SU-DHL-6 (cell line): ENCODE data around the gene CHTOP.

Experiments
- H2AFZ ChIP-seq: fragments of 200-600 bp; sonication (generic); 2 replicates; pipeline ENCODE4 v1.6.1; 2014; ENCODE audit warnings: low read depth, mild to moderate bottlenecking, moderate library complexity, mixed read lengths, antibody characterized with exemption, low read length; ENCODE audit not compliant: severe bottlenecking
- H3F3A ChIP-seq: fragments of 200-600 bp; shearing (Covaris generic); 2 replicates; pipeline ENCODE4 v1.6.0; 2016; ENCODE audit warnings: antibody characterized with exemption, mild to moderate bottlenecking; ENCODE audit not compliant: insufficient read depth
- H3K27ac ChIP-seq: fragments of 200-600 bp; sonication (generic); 2 replicates; pipeline ENCODE4 v1.5.1; 2016; ENCODE audit warnings: low read depth, mild to moderate bottlenecking, low read length, moderate library complexity, mixed read lengths
- H3K27me3 ChIP-seq: fragments of 200-600 bp; sonication (generic), shearing (Covaris generic); 2 replicates; pipeline ENCODE4 v1.6.0; 2014; ENCODE audit warnings: mild to moderate bottlenecking, low read length
- H3K36me3 ChIP-seq: fragments of 200-600 bp; sonication (generic); 2 replicates; pipeline ENCODE4 v1.6.1; 2014; ENCODE audit warnings: mild to moderate bottlenecking, low read length, mixed read lengths
- H3K4me2 ChIP-seq: fragments of 300-600, 200-600 bp; shearing (Covaris generic), sonication (generic); 2 replicates; pipeline ENCODE4 v1.6.0; 2014; ENCODE audit warnings: low read length, low read depth, mild to moderate bottlenecking; ENCODE audit not compliant: poor library complexity, severe bottlenecking
- H3K4me3 ChIP-seq: fragments of 200-600 bp; sonication (generic); 2 replicates; pipeline ENCODE4 v1.5.1; 2014; ENCODE audit warnings: antibody characterized with exemption, low read length, mild to moderate bottlenecking, mixed read lengths; ENCODE audit not compliant: insufficient read depth, poor library complexity, severe bottlenecking
- H3K79me2 ChIP-seq: fragments of 200-600 bp; sonication (generic); 2 replicates; pipeline ENCODE4 v1.6.1; 2014; ENCODE audit warnings: mild to moderate bottlenecking, low read length, moderate library complexity; ENCODE audit not compliant: insufficient read depth
- H3K9ac ChIP-seq: fragments of 200-600 bp; sonication (generic); 2 replicates; pipeline ENCODE4 v1.7.0; 2014; ENCODE audit warnings: mild to moderate bottlenecking, low read length
- H3K9me2 ChIP-seq: fragments of 200-600 bp; sonication (generic); replicated peaks from 2 replicates; pipeline ENCODE4 v1.6.1; 2014; ENCODE audit warnings: low read length; ENCODE audit not compliant: insufficient read depth
- H3K9me3 ChIP-seq: fragments of 200-600 bp; sonication (generic); 2 replicates; pipeline ENCODE4 v1.6.1; 2014; ENCODE audit warnings: low read length, mixed read lengths; ENCODE audit not compliant: insufficient read depth
- H4K20me1 ChIP-seq: fragments of 200-600 bp; sonication (generic); 2 replicates; pipeline ENCODE4 v1.6.1; 2014; ENCODE audit warnings: low read depth, mild to moderate bottlenecking, antibody characterized with exemption, low read length, moderate library complexity, mixed read lengths
- CTCF ChIP-seq: fragments of 200-600 bp; sonication (generic); IDR thresholded peaks from one replicate; pipeline ENCODE4 v1.5.1; 2017; ENCODE audit warnings: antibody characterized with exemption, mild to moderate bottlenecking, low read length, moderate library complexity; ENCODE audit not compliant: insufficient read depth, poor library complexity, severe bottlenecking
- EZH2phosphoT487 ChIP-seq: fragments of 200-600 bp; sonication (generic), shearing (Covaris generic); conservative IDR thresholded peaks from 2 replicates; pipeline ENCODE4 v1.6.1; 2018; ENCODE audit warnings: mild to moderate bottlenecking, antibody characterized with exemption, low read length, moderate library complexity, mixed read lengths

Gene CHTOP

GRCh38 chr1:153679337-153680119, 45.7 kb downstream of the CHTOP start:
- no peak overlapping the region for H2AFZ ChIP-seq
- H3K4me3 ChIP-seq: no peak overlapping the region
- no peaks in the 10 kb centered on the region for H3K27me3 ChIP-seq
- H3K9me3 ChIP-seq: no peaks in the 10 kb centered on the region
- H3K36me3 ChIP-seq: no peaks in the 10 kb centered on the region
- H3K9ac ChIP-seq: no peak overlapping the region
- H3K9me2 ChIP-seq: no peaks in the 10 kb centered on the region
- no peak overlapping the region for H3K27ac ChIP-seq
- TF ChIP-seq CTCF: no peak
- no peak for TF ChIP-seq EZH2phosphoT487
- peak overlapping the region; percentile 15 for H3K4me2 ChIP-seq
- no peaks in the 10 kb centered on the region for H3F3A ChIP-seq
- no peaks in the 10 kb centered on the region for H4K20me1 ChIP-seq
- H3K79me2 ChIP-seq: no peaks in the 10 kb centered on the region

GRCh38 chr1:153680120-153680403, 46.2 kb downstream of the CHTOP start:
- H3K27ac ChIP-seq: no peak overlapping the region
- no peaks in the 10 kb centered on the region for H3K36me3 ChIP-seq
- H3K4me2 ChIP-seq: no peak overlapping the region
- H3F3A ChIP-seq: no peaks in the 10 kb centered on the region
- no peaks in the 10 kb centered on the region for H3K9me2 ChIP-seq
- H2AFZ ChIP-seq: no peak overlapping the region
- H3K9ac ChIP-seq: no peak overlapping the region
- H3K9me3 ChIP-seq: no peaks in the 10 kb centered on the region
- TF ChIP-seq EZH2phosphoT487: no peak
- no peak for TF ChIP-seq CTCF
- H4K20me1 ChIP-seq: no peaks in the 10 kb centered on the region
- no peaks in the 10 kb centered on the region for H3K79me2 ChIP-seq
- H3K4me3 ChIP-seq: no peak overlapping the region
- no peaks in the 10 kb centered on the region for H3K27me3 ChIP-seq

GRCh38 chr1:153682730-153683129, 48.9 kb downstream of the CHTOP start:
- Histone ChIP-seq H3K9me3 (no peaks in the 10 kb centered on the region), H3K9ac (no peak overlapping the region), H3K27me3 (no peaks in the 10 kb centered on the region), H3K9me2 (no peaks in the 10 kb centered on the region), H3K36me3 (no peaks in the 10 kb centered on the region), H3K4me3 (no peak overlapping the region), H3F3A (no peaks in the 10 kb centered on the region), H3K79me2 (no peaks in the 10 kb centered on the region), H3K4me2 (no peak overlapping the region), H2AFZ (no peak overlapping the region), H3K27ac (no peak overlapping the region), H4K20me1 (no peaks in the 10 kb centered on the region)
- TF ChIP-seq EZH2phosphoT487 (no peak), CTCF (no peak)
